K562 (cell line): Measurements from ENCODE around the gene SCP2.

Experiments used
- BHLHE40 ChIP-seq: IDR thresholded peaks from 2 replicates; pipeline ENCODE4 v1.6.1; 2011; ENCODE audit warnings: low read length, improper control_type of control experiment
- HEY1 ChIP-seq: fragments of 250-450 bp; sonication (Bioruptor Pico); IDR thresholded peaks from 2 replicates; pipeline ENCODE4 v1.5.0; 2020; ENCODE audit warnings: mild to moderate bottlenecking, moderate library complexity, borderline replicate concordance
- TARDBP ChIP-seq: fragments of 450-650 bp; IDR thresholded peaks from 2 replicates; pipeline ENCODE4 v1.6.1; 2016
- TCF7L2 ChIP-seq: fragments of 150-350 bp; IDR thresholded peaks from 2 replicates; pipeline ENCODE4 v1.6.1; 2016; ENCODE audit warnings: low read depth, mild to moderate bottlenecking, low read length, moderate library complexity
- TRIM28 ChIP-seq: fragments of 450-650 bp; IDR thresholded peaks from 2 replicates; pipeline ENCODE4 v1.6.1; 2017
- ZNF12 ChIP-seq: sonication (generic); formaldehyde crosslinking; IDR thresholded peaks from 2 replicates; pipeline ENCODE4 v1.4.0; 2020; ENCODE audit warnings: mild to moderate bottlenecking, missing genetic modification reagents
- TF ChIP-seq, protein P1 (sequence below), 3 experiments: IDR thresholded peaks in 2 of 3; conservative IDR thresholded peaks in 1 of 3; 2 replicates each; pipeline ENCODE4 v1.5.1; 2011 to 2012; ENCODE audit warnings: low read length in 3 of 3, mild to moderate bottlenecking in 3 of 3, control low read depth in 2 of 3, improper control_type of control experiment in 1 of 3, inconsistent platforms in 1 of 3, low read depth in 1 of 3, mixed read lengths in 1 of 3, moderate library complexity in 1 of 3; ENCODE audit not compliant: insufficient read depth in 2 of 3
- TF ChIP-seq, protein P2 (sequence below): sonication (generic); formaldehyde crosslinking; IDR thresholded peaks from 2 replicates; pipeline ENCODE4 v1.8.1; 2022; ENCODE audit warnings: missing genetic modification reagents

DNA sequence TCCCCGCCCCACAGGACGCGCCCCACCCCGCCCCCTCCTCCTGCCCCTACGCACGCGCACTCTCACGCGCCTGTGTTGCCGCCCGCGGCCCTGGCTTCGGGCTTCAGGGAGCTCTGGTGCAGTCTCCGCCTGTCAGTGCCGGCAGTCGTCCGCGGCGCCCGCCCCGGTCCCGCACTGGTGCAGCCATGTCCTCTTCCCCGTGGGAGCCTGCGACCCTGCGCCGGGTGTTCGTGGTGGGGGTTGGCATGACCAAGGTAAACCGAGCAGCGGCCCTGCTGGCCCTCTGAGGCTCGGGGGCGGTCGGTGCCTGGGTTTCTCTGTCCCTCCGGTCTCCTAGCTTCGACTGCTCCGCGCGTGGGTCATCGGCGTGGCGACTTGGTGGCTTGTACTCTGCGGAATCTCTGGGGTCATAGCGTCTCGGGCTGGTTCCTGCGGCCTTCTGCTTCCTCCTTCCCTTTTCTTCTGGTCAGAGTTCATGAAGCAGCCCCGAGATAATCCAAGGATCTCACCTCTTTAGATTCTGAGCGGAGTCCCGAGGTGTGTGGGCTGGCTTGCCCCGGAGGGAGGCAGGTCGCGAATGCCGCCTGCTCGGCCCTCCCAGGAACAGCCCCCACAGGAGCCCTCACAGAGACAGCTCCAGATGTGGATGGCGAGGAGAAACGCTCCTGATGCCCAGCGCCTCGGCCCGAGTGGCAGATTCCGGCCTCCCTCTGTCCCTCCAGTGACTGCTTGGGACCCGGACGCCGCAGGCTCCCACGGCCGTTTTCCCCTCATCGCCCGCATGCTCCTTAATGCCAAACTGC, at the start of gene SCP2:
- TF ChIP-seq, protein P1, sequence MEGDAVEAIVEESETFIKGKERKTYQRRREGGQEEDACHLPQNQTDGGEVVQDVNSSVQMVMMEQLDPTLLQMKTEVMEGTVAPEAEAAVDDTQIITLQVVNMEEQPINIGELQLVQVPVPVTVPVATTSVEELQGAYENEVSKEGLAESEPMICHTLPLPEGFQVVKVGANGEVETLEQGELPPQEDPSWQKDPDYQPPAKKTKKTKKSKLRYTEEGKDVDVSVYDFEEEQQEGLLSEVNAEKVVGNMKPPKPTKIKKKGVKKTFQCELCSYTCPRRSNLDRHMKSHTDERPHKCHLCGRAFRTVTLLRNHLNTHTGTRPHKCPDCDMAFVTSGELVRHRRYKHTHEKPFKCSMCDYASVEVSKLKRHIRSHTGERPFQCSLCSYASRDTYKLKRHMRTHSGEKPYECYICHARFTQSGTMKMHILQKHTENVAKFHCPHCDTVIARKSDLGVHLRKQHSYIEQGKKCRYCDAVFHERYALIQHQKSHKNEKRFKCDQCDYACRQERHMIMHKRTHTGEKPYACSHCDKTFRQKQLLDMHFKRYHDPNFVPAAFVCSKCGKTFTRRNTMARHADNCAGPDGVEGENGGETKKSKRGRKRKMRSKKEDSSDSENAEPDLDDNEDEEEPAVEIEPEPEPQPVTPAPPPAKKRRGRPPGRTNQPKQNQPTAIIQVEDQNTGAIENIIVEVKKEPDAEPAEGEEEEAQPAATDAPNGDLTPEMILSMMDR (IDR thresholded peaks at IDR 0.05 in 2 of 3, conservative IDR thresholded peaks at IDR 0.05 in 1 of 3; ENCODE audit: insufficient read depth in 2 of 3, low read depth in 1 of 3, low read length in 3 of 3) = no peak
- TF ChIP-seq TRIM28 (no peak), TCF7L2 (no peak), BHLHE40 (no peak), TARDBP (no peak), HEY1 (no peak), ZNF12 (CRISPR knock-in tag) (no peak)
- TF ChIP-seq, protein P2, sequence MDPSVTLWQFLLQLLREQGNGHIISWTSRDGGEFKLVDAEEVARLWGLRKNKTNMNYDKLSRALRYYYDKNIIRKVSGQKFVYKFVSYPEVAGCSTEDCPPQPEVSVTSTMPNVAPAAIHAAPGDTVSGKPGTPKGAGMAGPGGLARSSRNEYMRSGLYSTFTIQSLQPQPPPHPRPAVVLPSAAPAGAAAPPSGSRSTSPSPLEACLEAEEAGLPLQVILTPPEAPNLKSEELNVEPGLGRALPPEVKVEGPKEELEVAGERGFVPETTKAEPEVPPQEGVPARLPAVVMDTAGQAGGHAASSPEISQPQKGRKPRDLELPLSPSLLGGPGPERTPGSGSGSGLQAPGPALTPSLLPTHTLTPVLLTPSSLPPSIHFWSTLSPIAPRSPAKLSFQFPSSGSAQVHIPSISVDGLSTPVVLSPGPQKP = no peak
